DMS153 treated with DMSO at 0.1 percent for 48 hours (cell line): Measurements from ENCODE around the gene R3HDM2.

Source experiments
- DNase-seq: peaks from one replicate; lab custom pipeline; 2025; ENCODE audit not compliant: unreplicated experiment; lab: John Stamatoyannopoulos, UW

R3HDM2 gene

DNA sequence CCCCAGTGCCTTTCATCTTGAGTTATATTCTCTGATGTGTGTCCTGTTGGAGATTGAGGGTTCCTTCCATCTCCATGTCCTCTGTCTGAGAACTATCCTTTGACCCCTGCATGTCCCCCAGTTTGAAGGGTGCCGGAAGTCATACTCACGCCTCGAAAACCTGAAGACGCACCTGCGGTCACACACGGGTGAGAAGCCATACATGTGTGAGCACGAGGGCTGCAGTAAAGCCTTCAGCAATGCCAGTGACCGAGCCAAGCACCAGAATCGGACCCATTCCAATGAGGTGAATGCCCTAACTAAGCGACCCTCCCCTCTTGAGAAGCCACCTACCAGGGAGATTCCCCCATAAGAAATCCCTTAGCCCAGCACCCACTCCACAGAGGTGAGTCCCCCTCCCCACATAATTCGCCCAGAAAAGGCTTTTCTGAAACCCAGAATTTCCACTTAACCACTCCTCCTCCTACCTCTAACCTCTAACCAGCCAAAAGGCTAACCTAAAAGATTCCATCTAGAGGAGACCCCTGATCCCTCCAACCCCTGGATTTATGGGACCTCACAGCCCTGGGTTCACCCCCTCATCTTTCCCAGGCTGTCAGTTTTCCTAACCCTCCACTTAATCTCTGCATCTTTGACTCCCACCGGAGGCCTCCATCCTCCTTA is 36.5 kb upstream of the R3HDM2 start:
- no peak for DNase-seq

DNA sequence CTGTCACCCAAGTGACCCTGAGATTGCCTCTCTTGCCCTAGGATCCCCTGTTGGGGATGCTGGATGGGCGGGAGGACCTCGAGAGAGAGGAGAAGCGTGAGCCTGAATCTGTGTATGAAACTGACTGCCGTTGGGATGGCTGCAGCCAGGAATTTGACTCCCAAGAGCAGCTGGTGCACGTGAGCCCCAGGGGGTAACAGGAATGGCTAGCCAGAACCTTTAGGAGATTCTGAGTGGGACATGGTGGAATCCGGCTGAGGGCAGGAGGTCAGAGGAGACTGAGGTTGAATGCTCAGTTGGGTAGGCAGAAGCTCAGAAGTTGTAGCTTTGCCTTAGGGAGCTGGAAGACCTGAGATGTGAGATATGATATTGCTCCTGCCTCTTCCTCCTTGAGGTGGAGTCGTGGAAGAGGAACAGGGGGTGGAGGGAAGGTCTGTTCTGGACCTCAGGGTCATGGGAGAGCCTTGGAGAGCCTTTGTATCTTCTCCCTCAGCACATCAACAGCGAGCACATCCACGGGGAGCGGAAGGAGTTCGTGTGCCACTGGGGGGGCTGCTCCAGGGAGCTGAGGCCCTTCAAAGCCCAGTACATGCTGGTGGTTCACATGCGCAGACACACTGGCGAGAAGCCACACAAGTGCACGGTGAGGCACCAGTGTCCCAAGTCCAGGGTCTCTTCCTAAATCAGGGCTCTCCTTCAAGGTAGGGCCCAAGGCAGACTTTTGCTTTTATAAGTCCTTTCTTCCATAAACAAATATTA is 35.1 kb upstream of the R3HDM2 start:
- DNase-seq, result no peak

DNA sequence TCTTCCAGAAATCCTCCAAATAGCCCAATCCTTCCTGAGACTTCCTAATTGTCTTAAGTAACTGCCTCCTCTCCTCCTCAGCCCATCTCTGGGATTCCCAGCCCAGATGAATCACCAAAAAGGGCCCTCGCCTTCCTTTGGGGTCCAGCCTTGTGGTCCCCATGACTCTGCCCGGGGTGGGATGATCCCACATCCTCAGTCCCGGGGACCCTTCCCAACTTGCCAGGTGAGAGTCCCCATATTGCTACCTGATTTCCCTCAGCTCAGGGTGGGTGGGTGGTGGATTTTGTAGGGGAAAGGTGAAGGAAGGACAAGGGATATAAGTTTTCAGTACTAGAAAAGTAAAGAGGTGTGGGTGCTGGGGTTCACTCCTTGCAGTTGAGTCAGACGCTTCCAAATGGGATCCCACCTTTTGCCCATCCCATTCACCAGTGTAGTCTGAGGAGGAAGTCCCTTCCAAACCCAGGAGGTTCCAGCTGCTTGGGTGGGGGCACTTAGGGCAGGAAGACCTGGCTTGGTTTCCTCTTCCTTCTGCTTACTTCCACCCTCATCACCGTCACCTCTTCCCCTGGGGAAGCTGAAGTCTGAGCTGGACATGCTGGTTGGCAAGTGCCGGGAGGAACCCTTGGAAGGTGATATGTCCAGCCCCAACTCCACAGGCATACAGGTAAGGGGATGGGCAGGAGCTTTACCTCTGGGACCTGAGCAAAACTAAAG is 34.3 kb upstream of the R3HDM2 start:
- DNase-seq, result no peak

DNA sequence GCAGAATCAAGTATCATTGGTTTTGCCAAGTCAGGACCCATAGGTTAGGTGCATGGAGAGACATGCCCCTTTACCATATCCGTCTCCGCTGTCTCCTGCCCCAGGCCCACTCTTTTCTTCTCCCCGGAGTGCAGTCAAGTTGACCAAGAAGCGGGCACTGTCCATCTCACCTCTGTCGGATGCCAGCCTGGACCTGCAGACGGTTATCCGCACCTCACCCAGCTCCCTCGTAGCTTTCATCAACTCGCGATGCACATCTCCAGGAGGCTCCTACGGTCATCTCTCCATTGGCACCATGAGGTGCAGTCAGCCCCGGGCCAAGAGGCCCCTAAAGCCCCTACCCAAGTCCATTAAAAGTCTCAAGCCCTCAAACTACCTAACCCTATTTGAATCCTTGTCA is 33.7 kb upstream of the R3HDM2 start:
- no peak for DNase-seq

DNA sequence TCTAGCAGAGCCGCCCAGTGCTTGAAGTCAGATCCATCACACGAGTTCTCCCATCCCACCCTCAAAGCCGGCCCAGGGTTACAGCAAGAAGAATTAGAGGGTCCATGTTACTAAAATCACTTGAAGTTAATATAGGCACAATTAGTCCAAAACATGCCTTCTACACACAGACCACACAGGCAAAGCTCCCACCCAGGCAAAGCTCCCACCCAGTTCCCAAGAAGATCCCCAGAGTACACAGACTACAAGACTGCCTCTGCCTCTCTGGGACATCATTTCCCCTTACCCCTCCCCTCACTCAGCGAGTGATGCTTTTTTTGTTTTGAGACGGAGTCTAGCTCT is 32.0 kb upstream of the R3HDM2 start:
- no peak for DNase-seq

DNA sequence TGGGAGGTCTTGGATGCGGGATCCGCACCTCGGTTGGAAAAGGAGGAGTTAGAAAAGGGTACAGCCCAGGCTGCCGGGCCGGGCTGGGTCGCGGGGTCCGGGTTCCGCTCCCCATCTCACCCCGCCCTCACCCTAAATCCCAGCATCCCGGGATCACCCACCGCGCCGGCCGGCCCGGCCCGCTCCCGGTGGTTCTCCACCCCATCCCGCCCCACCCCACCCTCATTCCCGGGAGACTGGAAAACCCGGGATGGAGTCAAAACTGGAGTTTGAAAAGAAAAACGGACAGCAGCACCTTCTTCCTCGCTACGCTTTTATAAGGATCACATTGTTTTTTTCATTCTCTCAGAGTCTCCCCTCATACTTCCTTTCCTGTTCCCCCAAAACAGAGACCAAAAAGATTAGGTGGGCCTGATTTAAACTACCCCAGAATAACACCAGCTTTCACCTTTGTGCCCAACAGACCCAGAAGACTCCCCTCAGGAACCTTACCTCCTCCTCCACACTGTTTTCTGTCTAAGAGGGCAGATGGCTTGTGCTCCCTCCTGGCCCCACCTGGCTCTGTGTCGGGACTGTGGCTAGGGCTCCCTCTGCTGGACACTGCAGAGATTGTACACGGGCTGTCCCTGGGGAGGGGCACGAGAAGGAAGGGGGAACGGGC is 31.5 kb upstream of the R3HDM2 start:
- DNase-seq, result peak; percentile 96

DNA sequence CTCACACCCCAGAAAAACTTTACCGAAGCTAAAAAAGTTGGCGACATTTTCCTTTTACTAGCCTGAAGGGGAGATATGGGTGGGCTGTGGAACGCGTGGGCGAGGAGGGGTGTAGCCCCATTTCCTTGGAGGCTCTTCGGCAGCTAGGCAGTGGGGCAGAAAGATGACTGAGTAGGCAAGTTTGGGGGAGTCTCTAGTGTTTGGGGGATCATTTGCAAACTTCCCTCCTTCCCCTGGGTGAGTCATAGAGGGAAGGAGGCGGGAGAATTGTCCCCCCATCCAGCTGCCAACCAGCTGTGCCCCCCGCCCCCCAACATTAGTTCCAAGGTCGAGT is 31.0 kb upstream of the R3HDM2 start:
- no peak for DNase-seq

DNA sequence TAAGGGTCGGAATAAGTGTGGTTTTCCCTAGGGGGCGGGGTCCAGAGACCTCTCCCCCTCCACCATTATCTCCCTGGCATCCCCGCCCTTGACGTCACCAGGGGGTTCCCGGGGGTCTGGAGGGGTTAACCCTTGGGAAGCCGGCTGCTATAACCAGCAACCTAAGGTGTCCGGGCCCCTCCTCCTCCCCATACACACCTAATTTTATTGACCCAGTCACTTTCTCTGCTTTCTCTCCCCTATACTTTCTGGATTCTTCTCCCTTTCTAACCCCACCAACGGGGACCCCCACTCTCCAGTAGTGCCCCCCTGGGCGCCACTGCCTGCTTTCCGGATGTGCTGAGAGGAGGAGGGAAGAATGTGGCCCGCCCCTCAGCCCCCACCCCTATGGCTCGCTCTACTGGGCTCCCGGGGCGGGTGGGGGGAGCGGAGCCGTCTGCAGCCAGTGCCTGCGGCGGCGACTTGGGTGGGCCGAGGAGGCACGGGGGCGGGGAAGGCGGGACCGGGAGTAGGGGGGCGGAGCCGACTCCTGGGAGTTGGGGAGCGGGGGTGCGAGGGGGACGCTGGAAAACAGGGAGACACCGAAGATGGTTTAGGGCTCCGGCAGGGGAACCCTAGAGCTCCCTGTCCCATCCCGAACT is 30.6 kb upstream of the R3HDM2 start:
- no peak for DNase-seq

DNA sequence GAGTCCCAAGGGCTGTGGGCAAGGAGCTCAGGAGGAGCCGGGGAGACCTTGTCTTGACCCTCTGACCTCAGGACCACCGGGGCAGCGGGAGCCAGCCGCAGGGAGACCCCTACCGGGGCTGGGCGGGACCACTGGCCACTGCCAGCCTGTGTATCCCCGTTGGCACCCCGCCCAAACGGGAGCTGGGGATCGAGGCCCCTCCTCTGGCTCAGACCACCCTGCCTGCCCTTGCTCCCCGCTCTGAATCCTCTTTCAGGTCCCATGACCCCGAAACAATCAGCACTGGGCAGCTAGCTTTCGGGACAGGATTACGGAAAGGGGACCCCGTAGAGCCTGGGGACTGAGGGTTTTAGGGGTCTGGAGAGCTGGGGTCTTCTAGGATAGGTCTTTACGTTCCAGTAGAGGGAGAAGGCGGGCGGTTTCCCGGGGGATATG is 30.0 kb upstream of the R3HDM2 start:
- DNase-seq, result no peak

DNA sequence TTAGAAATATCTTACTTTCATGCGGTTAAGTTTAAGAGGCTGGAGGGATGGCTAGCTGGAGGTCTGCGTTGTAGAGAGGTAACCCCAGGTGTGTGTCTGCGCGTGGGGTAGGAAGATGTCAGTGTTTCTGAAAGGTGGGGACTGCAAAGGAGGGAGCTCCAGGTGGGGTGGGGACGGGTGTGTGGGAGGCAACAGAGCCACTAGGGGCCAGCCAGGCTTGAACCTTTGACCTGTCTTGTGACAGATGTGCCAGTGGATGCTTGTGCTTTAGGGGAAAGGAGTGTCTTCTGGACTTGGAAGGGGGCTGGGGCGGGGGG is 29.6 kb upstream of the R3HDM2 start:
- no peak for DNase-seq

DNA sequence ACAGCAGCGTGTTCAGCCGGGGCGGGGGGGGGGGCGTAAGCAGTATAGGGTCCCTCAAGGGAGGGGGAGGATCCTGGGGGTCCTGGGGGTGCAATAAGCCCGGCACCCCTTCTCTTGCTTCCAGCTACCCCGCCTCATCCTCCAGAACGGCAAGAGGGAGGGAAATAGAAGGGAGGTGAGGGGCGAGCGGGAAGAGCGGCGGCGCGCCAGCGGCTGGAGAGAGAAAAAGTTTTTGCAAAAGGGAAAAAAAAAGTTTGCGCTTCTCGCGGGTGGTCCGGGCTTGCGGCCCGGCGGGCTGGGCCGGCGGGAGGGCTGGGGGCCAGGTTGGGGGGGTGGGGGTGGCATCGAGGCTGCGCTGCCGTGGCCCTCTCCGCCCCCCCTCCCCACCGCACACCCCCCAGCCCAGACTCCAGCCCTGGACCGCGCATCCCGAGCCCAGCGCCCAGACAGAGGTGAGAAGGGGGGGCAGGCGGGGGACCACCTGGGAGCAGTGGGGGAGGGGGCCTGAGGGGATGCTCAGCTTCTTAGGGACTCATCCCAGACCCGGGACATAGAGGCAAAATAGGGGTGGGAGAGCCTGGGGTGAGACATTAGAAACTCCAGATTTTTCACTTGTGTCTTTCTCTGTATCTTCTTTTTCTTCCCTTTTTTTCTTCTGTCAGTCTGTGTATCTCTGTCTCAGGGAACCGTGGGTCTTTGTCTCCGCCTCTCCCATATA is 29.1 kb upstream of the R3HDM2 start, which contains the start of gene GLI1:
Gene GLI1 (plus strand): TSS at position 36 of the 718 bp plus-strand sequence. CDS start 3,907 bp downstream, outside the sequence.
- no peak for DNase-seq

DNA sequence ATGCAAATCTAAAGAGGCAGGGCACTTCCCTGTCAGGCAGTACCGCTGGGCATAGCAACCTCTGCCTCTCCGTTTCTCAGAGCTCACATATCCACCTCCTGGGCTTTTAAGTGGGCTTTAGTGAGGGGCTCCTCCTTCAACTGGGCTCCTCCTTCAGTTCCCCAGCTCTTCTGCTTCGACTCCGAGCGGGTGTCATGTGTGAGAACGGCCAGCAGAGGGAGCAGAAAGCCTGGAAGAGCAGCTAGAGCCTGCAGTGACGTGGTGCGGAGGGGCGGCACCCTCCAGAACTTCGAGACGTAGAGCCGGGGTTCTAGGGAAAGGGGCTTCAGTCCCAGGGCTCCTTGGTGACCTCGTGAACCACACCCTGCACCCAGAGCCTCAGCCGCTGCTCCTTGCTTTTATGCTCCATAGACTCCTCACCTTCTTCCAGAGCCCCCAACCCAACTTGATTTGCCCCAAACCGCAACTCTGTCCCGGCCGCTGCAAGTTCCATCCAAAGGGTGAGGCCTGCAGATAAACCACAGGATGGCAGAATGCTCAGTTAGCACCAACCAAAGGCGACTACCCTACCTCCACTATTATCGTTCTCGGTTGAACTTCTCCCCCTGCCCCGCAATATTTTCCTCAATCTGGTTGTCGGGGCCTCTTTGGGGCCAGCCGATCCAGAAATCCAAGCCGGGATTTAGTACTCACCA is 28.4 kb upstream of the R3HDM2 start:
- peak; percentile 94 for DNase-seq

DNA sequence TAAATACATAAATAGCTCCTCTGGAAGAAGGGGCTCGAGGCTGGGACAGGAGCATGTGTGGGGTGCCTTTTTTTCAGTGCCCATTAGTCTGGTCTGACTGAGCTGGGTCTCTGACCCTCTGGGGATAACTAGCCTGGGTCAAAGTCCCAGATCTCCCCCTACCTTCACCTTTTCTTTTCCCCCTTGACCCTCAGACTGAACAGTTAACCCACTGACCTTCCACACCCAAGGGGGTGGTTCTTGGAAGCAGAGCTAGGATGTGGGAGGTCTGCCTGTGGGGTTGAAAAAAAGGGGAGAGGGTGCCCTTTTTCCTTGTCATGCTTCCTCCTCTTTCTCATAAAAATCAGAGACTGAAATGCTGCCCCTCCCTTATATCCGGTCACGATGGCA is 27.8 kb upstream of the R3HDM2 start:
- no peak for DNase-seq

DNA sequence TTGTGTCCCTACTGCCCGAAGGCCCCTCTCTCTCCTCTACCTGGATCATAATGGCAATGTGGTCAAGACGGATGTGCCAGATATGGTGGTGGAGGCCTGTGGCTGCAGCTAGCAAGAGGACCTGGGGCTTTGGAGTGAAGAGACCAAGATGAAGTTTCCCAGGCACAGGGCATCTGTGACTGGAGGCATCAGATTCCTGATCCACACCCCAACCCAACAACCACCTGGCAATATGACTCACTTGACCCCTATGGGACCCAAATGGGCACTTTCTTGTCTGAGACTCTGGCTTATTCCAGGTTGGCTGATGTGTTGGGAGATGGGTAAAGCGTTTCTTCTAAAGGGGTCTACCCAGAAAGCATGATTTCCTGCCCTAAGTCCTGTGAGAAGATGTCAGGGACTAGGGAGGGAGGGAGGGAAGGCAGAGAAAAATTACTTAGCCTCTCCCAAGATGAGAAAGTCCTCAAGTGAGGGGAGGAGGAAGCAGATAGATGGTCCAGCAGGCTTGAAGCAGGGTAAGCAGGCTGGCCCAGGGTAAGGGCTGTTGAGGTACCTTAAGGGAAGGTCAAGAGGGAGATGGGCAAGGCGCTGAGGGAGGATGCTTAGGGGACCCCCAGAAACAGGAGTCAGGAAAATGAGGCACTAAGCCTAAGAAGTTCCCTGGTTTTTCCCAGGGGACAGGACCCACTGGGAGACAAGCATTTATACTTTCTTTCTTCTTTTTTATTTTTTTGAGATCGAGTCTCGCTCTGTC is 26.1 kb upstream of the R3HDM2 start:
- no peak for DNase-seq

DNA sequence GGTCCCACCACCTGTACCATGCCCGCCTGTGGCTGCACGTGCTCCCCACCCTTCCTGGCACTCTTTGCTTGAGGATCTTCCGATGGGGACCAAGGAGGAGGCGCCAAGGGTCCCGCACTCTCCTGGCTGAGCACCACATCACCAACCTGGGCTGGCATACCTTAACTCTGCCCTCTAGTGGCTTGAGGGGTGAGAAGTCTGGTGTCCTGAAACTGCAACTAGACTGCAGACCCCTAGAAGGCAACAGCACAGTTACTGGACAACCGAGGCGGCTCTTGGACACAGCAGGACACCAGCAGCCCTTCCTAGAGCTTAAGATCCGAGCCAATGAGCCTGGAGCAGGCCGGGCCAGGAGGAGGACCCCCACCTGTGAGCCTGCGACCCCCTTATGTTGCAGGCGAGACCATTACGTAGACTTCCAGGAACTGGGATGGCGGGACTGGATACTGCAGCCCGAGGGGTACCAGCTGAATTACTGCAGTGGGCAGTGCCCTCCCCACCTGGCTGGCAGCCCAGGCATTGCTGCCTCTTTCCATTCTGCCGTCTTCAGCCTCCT is 25.4 kb upstream of the R3HDM2 start:
- DNase-seq, result no peak

DNA sequence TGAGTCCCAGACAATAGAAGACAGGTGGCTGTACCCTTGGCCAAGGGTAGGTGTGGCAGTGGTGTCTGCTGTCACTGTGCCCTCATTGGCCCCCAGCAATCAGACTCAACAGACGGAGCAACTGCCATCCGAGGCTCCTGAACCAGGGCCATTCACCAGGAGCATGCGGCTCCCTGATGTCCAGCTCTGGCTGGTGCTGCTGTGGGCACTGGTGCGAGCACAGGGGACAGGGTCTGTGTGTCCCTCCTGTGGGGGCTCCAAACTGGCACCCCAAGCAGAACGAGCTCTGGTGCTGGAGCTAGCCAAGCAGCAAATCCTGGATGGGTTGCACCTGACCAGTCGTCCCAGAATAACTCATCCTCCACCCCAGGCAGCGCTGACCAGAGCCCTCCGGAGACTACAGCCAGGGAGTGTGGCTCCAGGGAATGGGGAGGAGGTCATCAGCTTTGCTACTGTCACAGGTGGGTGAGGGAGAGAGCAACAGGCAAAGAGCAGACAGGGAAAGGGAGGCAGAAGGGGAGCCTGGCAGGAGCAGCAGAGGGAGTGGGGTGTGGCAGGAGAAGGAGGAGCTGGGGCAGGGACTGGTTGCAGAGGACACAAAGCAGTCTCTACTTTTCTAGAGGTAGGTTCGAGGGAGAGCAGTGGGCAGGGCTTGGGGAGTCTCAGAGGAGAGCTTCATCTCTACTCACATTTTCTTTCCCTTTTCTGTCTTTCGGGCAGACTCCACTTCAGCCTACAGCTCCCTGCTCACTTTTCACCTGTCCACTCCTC is 24.7 kb upstream of the R3HDM2 start:
- no peak for DNase-seq

DNA sequence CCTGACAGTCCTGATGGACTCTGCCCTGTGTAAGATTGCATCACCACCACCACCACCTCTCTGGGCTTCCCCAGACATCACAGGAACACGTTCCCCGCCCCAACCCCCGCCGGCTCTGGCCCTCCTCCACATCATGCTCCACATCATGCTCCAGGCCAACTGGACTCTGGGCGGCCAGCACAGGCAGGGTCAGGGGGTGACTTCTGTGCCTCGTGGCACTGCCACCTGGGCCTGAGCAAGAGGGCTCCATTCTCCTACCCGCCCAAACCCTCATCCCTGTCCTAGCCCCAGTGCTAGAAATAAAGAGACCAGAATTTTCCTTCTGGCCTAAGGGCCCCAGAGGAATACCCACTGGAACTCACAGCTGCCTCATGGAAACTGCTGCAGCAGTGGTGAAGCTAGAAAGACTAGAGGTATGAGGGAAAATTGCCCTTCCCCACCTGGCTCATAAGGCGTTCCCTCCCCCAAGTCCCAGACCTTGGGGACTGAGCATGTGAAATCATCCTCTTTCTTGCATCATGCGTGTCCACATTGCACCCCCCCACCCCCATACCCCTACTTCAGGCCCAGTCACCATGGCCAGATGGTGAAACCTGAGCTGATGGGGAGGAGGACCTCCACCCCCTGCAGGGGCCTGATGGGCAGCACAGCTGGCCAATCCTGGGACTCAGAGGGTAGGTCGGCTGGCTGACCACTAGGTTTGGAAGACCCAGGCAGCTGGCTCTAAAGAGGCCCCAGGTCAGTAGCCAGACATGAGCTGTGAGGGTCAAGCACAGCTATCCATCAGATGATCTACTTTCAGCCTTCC is 23.9 kb upstream of the R3HDM2 start, which contains the start of gene INHBE:
Gene INHBE (plus strand): TSS at position 742 of the 808 bp plus-strand sequence. CDS start 230 bp downstream, outside the sequence.
- no peak for DNase-seq

DNA sequence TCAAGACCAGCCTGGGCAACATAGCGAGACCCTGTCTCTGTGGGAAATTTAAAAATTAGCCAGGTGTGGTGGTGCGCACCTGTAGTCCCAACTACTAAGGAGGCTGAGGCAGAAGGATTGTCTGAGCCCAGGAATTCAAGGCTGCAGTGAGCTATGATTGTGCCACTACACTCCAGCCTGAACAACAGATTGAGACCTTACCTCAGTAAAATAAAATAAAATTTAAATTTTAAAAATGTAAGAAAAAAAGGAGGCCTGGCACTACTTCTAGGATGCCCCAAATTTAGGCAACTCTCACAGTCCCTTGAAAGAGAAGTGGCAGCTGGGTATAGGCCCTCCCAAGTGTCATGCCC is 23.3 kb upstream of the R3HDM2 start:
- no peak for DNase-seq
